Esophagus muscularis mucosa (tissue), 4 donors: Measurements from ENCODE around the gene KAZN. TPM values are rescaled to one million over a fixed set of nuclear protein-coding genes. Genes with fewer than 3 reads are reported as not detected.

ENCODE experiments used
- DNase-seq: peaks from one replicate; pipeline ENCODE4 v3.0.0-alpha.2; 2017; ENCODE audit errors: extremely low spot score
- H3K27ac ChIP-seq, 4 donors: fragments of 200-600 bp; sonication (generic); replicated peaks in 1 of 4; 1 replicate in 3 of 4; 2 replicates in 1 of 4; pipeline ENCODE4 v1.5.1; 2016 to 2019; ENCODE audit warnings: mild to moderate bottlenecking in 1 of 4
- H3K27me3 ChIP-seq, 4 donors: fragments of 200-600 bp; sonication (generic); one replicate each; pipeline versions ENCODE4 v1.5.1 to v1.6.0; 2016 to 2019
- H3K36me3 ChIP-seq, 4 donors: fragments of 200-600 bp; sonication (generic); one replicate each; pipeline ENCODE4 v1.5.1; 2016 to 2019
- H3K4me1 ChIP-seq, 4 donors: fragments of 200-600 bp; sonication (generic); one replicate each; pipeline ENCODE4 v1.5.1; 2016 to 2019
- H3K4me3 ChIP-seq, 4 donors: fragments of 200-600 bp; sonication (generic); 1 replicate in 2 of 4; 2 replicates in 2 of 4; pipeline ENCODE4 v1.5.1; 2016 to 2019; ENCODE audit warnings: mild to moderate bottlenecking in 4 of 4, moderate library complexity in 1 of 4
- H3K9me3 ChIP-seq, 4 donors: fragments of 200-600 bp; sonication (generic); 1 replicate in 3 of 4; 2 replicates in 1 of 4; pipeline ENCODE4 v1.5.1; 2016 to 2019
- EP300 ChIP-seq: sonication (generic); formaldehyde crosslinking; IDR thresholded peaks from one replicate; pipeline ENCODE4 v1.6.1; 2017; ENCODE audit warnings: antibody characterized with exemption
- POLR2A ChIP-seq: fragments of 450-650 bp; IDR thresholded peaks from one replicate; pipeline ENCODE4 v1.6.1; 2017; ENCODE audit warnings: antibody characterized with exemption, moderate library complexity, mild to moderate bottlenecking, low read depth
- POLR2AphosphoS5 ChIP-seq, 2 donors: sonication (generic); formaldehyde crosslinking; IDR thresholded peaks; one replicate each; pipeline ENCODE4 v1.6.1; 2017; ENCODE audit warnings: antibody characterized with exemption in 2 of 2
- WGBS: methylation state at CpG from one replicate; pipeline ENCODE4 v1.1.5; 2018; 5-methylcytosine and 5-hydroxymethylcytosine counted together
- intact Hi-C: fragments of 100-400 bp; cut with DNase I; formaldehyde crosslinking; loops from one replicate; pipeline ENCODE4 v1.15.1; 2023
- total RNA-seq, 4 donors: library from RNA; depleted of rRNA; stranded (reverse); fragments of >200 nt; gene quantifications; one replicate each; pipeline versions ENCODE4 v1.1.0 to v1.2.1, GENCODE V29; 2016
- TF ChIP-seq, protein P1 (sequence below), 3 experiments: fragments of 200-600 bp in 2 of 3; fragments of 450-650 bp in 1 of 3; sonication (generic) in 2 of 3; IDR thresholded peaks; one replicate each; pipeline ENCODE4 v1.5.1; 2017 to 2019; ENCODE audit warnings: antibody characterized with exemption in 3 of 3, mild to moderate bottlenecking in 2 of 3, moderate library complexity in 1 of 3

KAZN gene
- total RNA-seq, 4 donors from 2014 or later: 9.9 to 14.1 (median 11.9) TPM

- DNase-seq: no peak
- TF ChIP-seq, protein P1, sequence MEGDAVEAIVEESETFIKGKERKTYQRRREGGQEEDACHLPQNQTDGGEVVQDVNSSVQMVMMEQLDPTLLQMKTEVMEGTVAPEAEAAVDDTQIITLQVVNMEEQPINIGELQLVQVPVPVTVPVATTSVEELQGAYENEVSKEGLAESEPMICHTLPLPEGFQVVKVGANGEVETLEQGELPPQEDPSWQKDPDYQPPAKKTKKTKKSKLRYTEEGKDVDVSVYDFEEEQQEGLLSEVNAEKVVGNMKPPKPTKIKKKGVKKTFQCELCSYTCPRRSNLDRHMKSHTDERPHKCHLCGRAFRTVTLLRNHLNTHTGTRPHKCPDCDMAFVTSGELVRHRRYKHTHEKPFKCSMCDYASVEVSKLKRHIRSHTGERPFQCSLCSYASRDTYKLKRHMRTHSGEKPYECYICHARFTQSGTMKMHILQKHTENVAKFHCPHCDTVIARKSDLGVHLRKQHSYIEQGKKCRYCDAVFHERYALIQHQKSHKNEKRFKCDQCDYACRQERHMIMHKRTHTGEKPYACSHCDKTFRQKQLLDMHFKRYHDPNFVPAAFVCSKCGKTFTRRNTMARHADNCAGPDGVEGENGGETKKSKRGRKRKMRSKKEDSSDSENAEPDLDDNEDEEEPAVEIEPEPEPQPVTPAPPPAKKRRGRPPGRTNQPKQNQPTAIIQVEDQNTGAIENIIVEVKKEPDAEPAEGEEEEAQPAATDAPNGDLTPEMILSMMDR (IDR thresholded peaks at IDR 0.05): no peak
- TF ChIP-seq EP300 (no peak), POLR2A (no peak), POLR2AphosphoS5 (IDR thresholded peaks at IDR 0.05) (no peak)
- WGBS: 62% methylated on average over 16 of the region's 16 CpGs
- intact Hi-C loops: no loop called here
- peaks cover 14 to 54% (median 45%) of the 10 kb centered on the region in 4 donors for H3K4me1 ChIP-seq
- peaks cover 0 to 7% (median 3%) of the 10 kb centered on the region in 4 donors for H3K9me3 ChIP-seq
- H3K27ac ChIP-seq: peak overlapping the region in 2 of 4 donors; percentile 31 to 47
- H3K36me3 ChIP-seq: peaks cover 0 to 2% (median 0%) of the 10 kb centered on the region in 4 donors
- no peaks in the 10 kb centered on the region for H3K27me3 ChIP-seq
- no peak overlapping the region for H3K4me3 ChIP-seq
Observed at GRCh38 chr1:14970115-14970798, 371.8 kb downstream of the KAZN start.

GRCh38 chr1:14970799-14971141 lies 372.3 kb downstream of the KAZN start:
- Histone ChIP-seq H3K36me3 (peaks cover 0 to 2% (median 0%) of the 10 kb centered on the region in 4 donors), H3K4me3 (no peak overlapping the region), H3K27ac (peak overlapping the region in 3 of 4 donors; percentile 5 to 47 (median 31)), H3K9me3 (peaks cover 0 to 7% (median 3%) of the 10 kb centered on the region in 4 donors), H3K4me1 (peaks cover 14 to 54% (median 45%) of the 10 kb centered on the region in 4 donors), H3K27me3 (no peaks in the 10 kb centered on the region)
- TF ChIP-seq POLR2A (no peak), POLR2AphosphoS5 (IDR thresholded peaks at IDR 0.05) (no peak), EP300 (no peak)
- TF ChIP-seq, protein P1 (IDR thresholded peaks at IDR 0.05): no peak
- 72% methylated on average over 5 of the region's 5 CpGs for WGBS
- DNase-seq: no peak
- intact Hi-C loops: no loop called here

- peaks cover 0 to 2% (median 0%) of the 10 kb centered on the region in 4 donors for H3K36me3 ChIP-seq
- H3K4me3 ChIP-seq: peak overlapping the region; percentile 9 to 29 (median 18)
- WGBS: 83% methylated on average over 12 of the region's 12 CpGs
- H3K27ac ChIP-seq: peak overlapping the region in 2 of 4 donors; percentile 5 to 31
- peaks cover 0 to 7% (median 3%) of the 10 kb centered on the region in 4 donors for H3K9me3 ChIP-seq
- TF ChIP-seq POLR2AphosphoS5 (IDR thresholded peaks at IDR 0.05) (no peak), EP300 (no peak)
- intact Hi-C loops: no loop called here
- H3K4me1 ChIP-seq: peaks cover 14 to 54% (median 45%) of the 10 kb centered on the region in 4 donors
- no peaks in the 10 kb centered on the region for H3K27me3 ChIP-seq
- DNase-seq: no peak
Observed at GRCh38 chr1:14971221-14971620, 372.7 kb downstream of the KAZN start.

DNA sequence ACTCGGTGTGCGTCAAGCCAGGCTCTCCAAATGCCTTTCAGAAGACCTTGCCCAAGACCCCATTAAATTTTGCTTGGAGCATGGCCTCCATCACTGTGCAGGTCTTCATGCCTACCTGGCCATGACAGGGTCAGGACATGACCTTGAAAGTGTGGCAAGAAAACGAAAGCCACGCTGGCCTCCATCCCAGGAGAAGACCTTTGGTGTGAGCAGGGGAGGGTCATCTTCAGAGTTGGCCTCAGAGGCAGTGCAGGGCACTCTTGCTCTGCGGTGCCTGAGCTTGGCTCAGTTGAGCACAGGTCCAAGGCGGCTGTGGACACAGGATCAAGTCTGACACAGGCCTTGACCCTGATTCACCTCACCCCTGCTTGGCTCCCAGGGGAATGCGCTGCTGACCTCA lies 373.6 kb downstream of the KAZN start:
- WGBS: 86% methylated on average over 5 of the region's 7 CpGs
- H3K4me3 ChIP-seq: peak overlapping the region in 1 of 4 donors; percentile 21
- peaks cover 0 to 7% (median 3%) of the 10 kb centered on the region in 4 donors for H3K9me3 ChIP-seq
- peaks cover 14 to 54% (median 45%) of the 10 kb centered on the region in 4 donors for H3K4me1 ChIP-seq
- TF ChIP-seq, protein P1 (IDR thresholded peaks at IDR 0.05): no peak
- no peak for TF ChIP-seq POLR2A
- peaks cover 0 to 2% (median 0%) of the 10 kb centered on the region in 4 donors for H3K36me3 ChIP-seq
- no peak for DNase-seq
- H3K27me3 ChIP-seq: no peaks in the 10 kb centered on the region
- H3K27ac ChIP-seq: no peak overlapping the region
- intact Hi-C loops: no loop called here

- H3K4me1 ChIP-seq: peaks cover 12 to 45% (median 37%) of the 10 kb centered on the region in 4 donors
- no peak overlapping the region for H3K4me3 ChIP-seq
- TF ChIP-seq, protein P1 (IDR thresholded peaks at IDR 0.05): no peak
- TF ChIP-seq POLR2AphosphoS5 (IDR thresholded peaks at IDR 0.05) (no peak), POLR2A (no peak)
- no peak for DNase-seq
- no peak overlapping the region for H3K27ac ChIP-seq
- intact Hi-C loops: no loop called here
- H3K36me3 ChIP-seq: no peaks in the 10 kb centered on the region
- H3K9me3 ChIP-seq: peaks cover 0 to 7% (median 3%) of the 10 kb centered on the region in 4 donors
- WGBS: 94% methylated on average over 4 of the region's 5 CpGs
- H3K27me3 ChIP-seq: no peaks in the 10 kb centered on the region
Observed at GRCh38 chr1:14973773-14974172, 375.3 kb downstream of the KAZN start.
